ENCODE measurements around the gene MDN1.

MDN1 gene

GRCh38 chr6:89675949-89676748 lies 143.4 kb downstream of the MDN1 start:
- H3K9me2 ChIP-seq (replicated peaks; ENCODE audit: insufficient read depth, low read length), result no peaks in the 10 kb centered on the region
- no peak overlapping the region for H3K4me3 ChIP-seq (ENCODE audit: low read length)
- TF ChIP-seq, protein P1, sequence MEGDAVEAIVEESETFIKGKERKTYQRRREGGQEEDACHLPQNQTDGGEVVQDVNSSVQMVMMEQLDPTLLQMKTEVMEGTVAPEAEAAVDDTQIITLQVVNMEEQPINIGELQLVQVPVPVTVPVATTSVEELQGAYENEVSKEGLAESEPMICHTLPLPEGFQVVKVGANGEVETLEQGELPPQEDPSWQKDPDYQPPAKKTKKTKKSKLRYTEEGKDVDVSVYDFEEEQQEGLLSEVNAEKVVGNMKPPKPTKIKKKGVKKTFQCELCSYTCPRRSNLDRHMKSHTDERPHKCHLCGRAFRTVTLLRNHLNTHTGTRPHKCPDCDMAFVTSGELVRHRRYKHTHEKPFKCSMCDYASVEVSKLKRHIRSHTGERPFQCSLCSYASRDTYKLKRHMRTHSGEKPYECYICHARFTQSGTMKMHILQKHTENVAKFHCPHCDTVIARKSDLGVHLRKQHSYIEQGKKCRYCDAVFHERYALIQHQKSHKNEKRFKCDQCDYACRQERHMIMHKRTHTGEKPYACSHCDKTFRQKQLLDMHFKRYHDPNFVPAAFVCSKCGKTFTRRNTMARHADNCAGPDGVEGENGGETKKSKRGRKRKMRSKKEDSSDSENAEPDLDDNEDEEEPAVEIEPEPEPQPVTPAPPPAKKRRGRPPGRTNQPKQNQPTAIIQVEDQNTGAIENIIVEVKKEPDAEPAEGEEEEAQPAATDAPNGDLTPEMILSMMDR (IDR thresholded peaks at IDR 0.05; ENCODE audit: low read length), result no peak
- TF ChIP-seq EZH2phosphoT487 (IDR thresholded peaks at IDR 0.05; ENCODE audit: low read length), result no peak
- no peak for TF ChIP-seq EZH2 (optimal IDR thresholded peaks at IDR 0.05; ENCODE audit: low read depth, low read length)
- H3K79me2 ChIP-seq (ENCODE audit: low read length), result no peaks in the 10 kb centered on the region
- H3K4me2 ChIP-seq (ENCODE audit: low read depth, low read length), result no peak overlapping the region
- H3K27me3 ChIP-seq (replicated peaks; ENCODE audit: insufficient read depth, low read length), result no peaks in the 10 kb centered on the region
- H3K9ac ChIP-seq (ENCODE audit: low read length), result no peak overlapping the region
- H4K20me1 ChIP-seq (ENCODE audit: insufficient read depth, low read length), result no peaks in the 10 kb centered on the region
- H3K36me3 ChIP-seq (replicated peaks; ENCODE audit: insufficient read depth, low read length), result peaks cover 15% of the 10 kb centered on the region
- no peaks in the 10 kb centered on the region for H3K4me1 ChIP-seq (ENCODE audit: low read length)
- H2AFZ ChIP-seq (ENCODE audit: low read length), result no peak overlapping the region
- no peaks in the 10 kb centered on the region; the same call in 1 of the 2 replicates for H3F3A ChIP-seq (ENCODE audit: insufficient read depth, low read length)
- H3K9me3 ChIP-seq (replicated peaks; ENCODE audit: insufficient read depth, low read length), result no peaks in the 10 kb centered on the region
- H3K27ac ChIP-seq (ENCODE audit: low read length), result no peak overlapping the region
- DNase-seq, result no peak

DNA sequence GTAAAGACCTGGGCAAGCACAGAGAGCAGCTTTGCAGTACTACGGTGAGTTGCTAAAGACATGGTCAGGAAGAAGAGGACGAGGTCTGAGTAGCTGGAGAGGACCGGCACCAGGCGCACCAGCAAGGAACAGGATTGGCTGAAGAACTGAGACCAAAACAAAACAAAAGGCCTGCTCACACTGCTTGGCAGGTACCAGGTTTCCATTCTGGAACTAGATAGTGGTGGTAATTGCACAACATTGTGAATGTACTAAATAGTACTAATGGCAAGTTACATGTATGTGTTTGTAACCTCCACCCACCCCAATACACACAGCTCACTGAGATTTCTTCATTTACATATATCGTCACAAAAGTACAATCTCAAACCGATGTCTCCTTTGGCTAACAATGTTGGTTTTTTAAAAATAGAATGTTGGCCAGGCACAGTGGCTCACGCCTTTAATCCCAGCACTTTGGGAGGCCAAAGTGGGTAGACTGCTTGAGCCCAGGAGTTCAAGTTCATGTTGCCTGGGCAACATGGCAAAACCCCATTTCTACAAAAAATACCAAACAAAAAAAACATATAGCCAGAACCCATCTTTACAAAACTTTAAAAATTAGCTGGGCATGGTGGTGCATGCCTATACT lies 148.5 kb downstream of the MDN1 start:
- H3K36me3 ChIP-seq (replicated peaks; ENCODE audit: insufficient read depth, low read length), result peaks cover 12% of the 10 kb centered on the region

GRCh38 chr6:89669002-89669401 lies 150.6 kb downstream of the MDN1 start:
- no peaks in the 10 kb centered on the region for H3K79me2 ChIP-seq (ENCODE audit: low read length)
- H2AFZ ChIP-seq (ENCODE audit: low read length), result no peak overlapping the region
- no peaks in the 10 kb centered on the region for H3K4me1 ChIP-seq (ENCODE audit: low read length)
- no peak overlapping the region for H3K27ac ChIP-seq (ENCODE audit: low read length)
- no peaks in the 10 kb centered on the region for H4K20me1 ChIP-seq (ENCODE audit: insufficient read depth, low read length)
- no peak overlapping the region for H3K4me3 ChIP-seq (ENCODE audit: low read length)
- TF ChIP-seq, protein P1 (IDR thresholded peaks at IDR 0.05; ENCODE audit: low read length), result no peak
- TF ChIP-seq EZH2 (optimal IDR thresholded peaks at IDR 0.05; ENCODE audit: low read depth, low read length) (no peak), EZH2phosphoT487 (IDR thresholded peaks at IDR 0.05; ENCODE audit: low read length) (no peak)
- no peak overlapping the region for H3K9ac ChIP-seq (ENCODE audit: low read length)
- H3K9me3 ChIP-seq (replicated peaks; ENCODE audit: insufficient read depth, low read length), result no peaks in the 10 kb centered on the region
- no peaks in the 10 kb centered on the region for H3K27me3 ChIP-seq (replicated peaks; ENCODE audit: insufficient read depth, low read length)
- no peaks in the 10 kb centered on the region for H3K9me2 ChIP-seq (replicated peaks; ENCODE audit: insufficient read depth, low read length)
- no peaks in the 10 kb centered on the region; the same call in none of the 2 replicates for H3F3A ChIP-seq (ENCODE audit: insufficient read depth, low read length)
- peaks cover 8% of the 10 kb centered on the region for H3K36me3 ChIP-seq (replicated peaks; ENCODE audit: insufficient read depth, low read length)
- no peak overlapping the region for H3K4me2 ChIP-seq (ENCODE audit: low read depth, low read length)
- no peak for DNase-seq

More for the DNA sequence above, 148.5 kb downstream of the MDN1 start:
- Histone ChIP-seq H3K4me2 (ENCODE audit: low read depth, low read length) (no peak overlapping the region), H3K27ac (ENCODE audit: low read length) (no peak overlapping the region), H3K9ac (ENCODE audit: low read length) (no peak overlapping the region), H3K4me3 (ENCODE audit: low read length) (no peak overlapping the region), H3K9me3 (replicated peaks; ENCODE audit: insufficient read depth, low read length) (no peaks in the 10 kb centered on the region), H3K4me1 (ENCODE audit: low read length) (no peaks in the 10 kb centered on the region), H2AFZ (ENCODE audit: low read length) (no peak overlapping the region), H3K79me2 (ENCODE audit: low read length) (no peaks in the 10 kb centered on the region), H3K27me3 (replicated peaks; ENCODE audit: insufficient read depth, low read length) (no peaks in the 10 kb centered on the region), H4K20me1 (ENCODE audit: insufficient read depth, low read length) (no peaks in the 10 kb centered on the region), H3K9me2 (replicated peaks; ENCODE audit: insufficient read depth, low read length) (no peaks in the 10 kb centered on the region), H3F3A (ENCODE audit: insufficient read depth, low read length) (no peaks in the 10 kb centered on the region; the same call in 1 of the 2 replicates)
- DNase-seq, result no peak
- no peak for TF ChIP-seq EZH2 (optimal IDR thresholded peaks at IDR 0.05; ENCODE audit: low read depth, low read length)
- TF ChIP-seq EZH2phosphoT487 (IDR thresholded peaks at IDR 0.05; ENCODE audit: low read length), result no peak
- TF ChIP-seq, protein P1 (IDR thresholded peaks at IDR 0.05; ENCODE audit: low read length), result no peak
